B cell (primary cell): ENCODE data around the gene EIF1AD. TPM values are rescaled to one million over a fixed set of nuclear protein-coding genes. Genes with fewer than 3 reads are reported as not detected.
"Not testable (repeated sequence)": the region's sequence is repeated elsewhere in the genome, so short reads cannot be mapped to it uniquely, and the experiment has no call there.

Source experiments
- ATAC-seq: fragments of 200-7000 bp; cut with Tn5 transposase; one replicate; pipeline ENCODE4 v1.10.0; 2021; ENCODE audit warnings: low read depth, mild to moderate bottlenecking, moderate number of reproducible peaks, moderate library complexity
- CTCF ChIA-PET: fragments of 350-600 bp; sonication (Branson Sonifier 250); formaldehyde crosslinking; loops from one replicate; lab custom pipeline; 2021; ENCODE audit warnings: antibody characterized with exemption, inconsistent platforms; lab: Charles Lee
- POLR2A ChIA-PET: fragments of 350-600 bp; sonication (Branson Sonifier 250); formaldehyde crosslinking; loops from one replicate; lab custom pipeline; 2021; ENCODE audit warnings: antibody characterized with exemption; lab: Charles Lee
- DNase-seq: peaks from one replicate; pipeline ENCODE4 v3.0.0; 2013
- H2AFZ ChIP-seq: 2 replicates; pipeline ENCODE4 v1.6.1; 2012; ENCODE audit warnings: mild to moderate bottlenecking, low read depth, low read length; ENCODE audit not compliant: insufficient read depth, poor library complexity, severe bottlenecking
- H3K27ac ChIP-seq, 2 donors: 1 replicate in 1 of 2; 2 replicates in 1 of 2; pipeline ENCODE4 v1.5.1; 2012 to 2013; ENCODE audit warnings: low read length in 2 of 2, mild to moderate bottlenecking in 2 of 2, moderate library complexity in 1 of 2
- H3K27me3 ChIP-seq, 4 experiments: fragments of 200-600 bp in 1 of 4; sonication (generic) in 1 of 4; replicated peaks in 1 of 4; 1 replicate in 2 of 4; 2 replicates in 2 of 4; pipeline versions ENCODE4 v1.6.1 to v1.7.0; 2013 to 2016; ENCODE audit warnings: low read length in 3 of 4, mild to moderate bottlenecking in 2 of 4, mixed read lengths in 1 of 4, moderate library complexity in 1 of 4; ENCODE audit not compliant: insufficient read depth in 4 of 4, control insufficient read depth in 3 of 4; ENCODE audit errors: control extremely low read depth in 1 of 4
- H3K36me3 ChIP-seq, 2 experiments: replicated peaks in 1 of 2; 1 replicate in 1 of 2; 2 replicates in 1 of 2; pipeline versions ENCODE4 v1.6.1 to v1.7.1; 2013; ENCODE audit warnings: low read length in 1 of 2; ENCODE audit not compliant: insufficient read depth in 2 of 2, control insufficient read depth in 1 of 2; ENCODE audit errors: control extremely low read depth in 1 of 2, extremely low read depth in 1 of 2
- H3K4me1 ChIP-seq, 2 donors: fragments of 200-600 bp in 1 of 2; sonication (generic) in 1 of 2; 1 replicate in 1 of 2; 2 replicates in 1 of 2; pipeline versions ENCODE4 v1.5.1 to v1.6.1; 2013 to 2017; ENCODE audit warnings: low read length in 2 of 2; ENCODE audit not compliant: control insufficient read depth in 2 of 2, insufficient read depth in 2 of 2
- H3K4me2 ChIP-seq: replicated peaks from 2 replicates; pipeline ENCODE3; 2012; ENCODE audit warnings: mild to moderate bottlenecking, low read depth, low read length; ENCODE audit not compliant: poor library complexity, severe bottlenecking
- H3K4me3 ChIP-seq, 5 experiments: fragments of 200-600 bp in 1 of 5; sonication (generic) in 1 of 5; 1 replicate in 3 of 5; 2 replicates in 2 of 5; pipeline versions ENCODE4 v1.5.1 to v1.7.0; 2011 to 2016; ENCODE audit warnings: low read length in 4 of 5, mild to moderate bottlenecking in 4 of 5, low read depth in 2 of 5, control low read depth in 1 of 5, moderate library complexity in 1 of 5; ENCODE audit not compliant: insufficient read depth in 1 of 5; ENCODE audit errors: control extremely low read depth in 1 of 5, extremely low read depth in 1 of 5
- H3K79me2 ChIP-seq: fragments of 200-600 bp; sonication (generic); one replicate; pipeline ENCODE4 v1.6.0; 2016; ENCODE audit warnings: low read length; ENCODE audit not compliant: control insufficient read depth, insufficient read depth
- H3K9ac ChIP-seq: fragments of 200-600 bp; sonication (generic); 2 replicates; pipeline ENCODE4 v1.6.1; 2017; ENCODE audit warnings: mild to moderate bottlenecking, low read length, moderate library complexity
- H3K9me3 ChIP-seq, 3 donors: one replicate each; pipeline versions ENCODE4 v1.6.1 to v1.7.1; 2013; ENCODE audit warnings: low read length in 2 of 3; ENCODE audit not compliant: control insufficient read depth in 2 of 3, insufficient read depth in 1 of 3; ENCODE audit errors: control extremely low read depth in 1 of 3
- H4K20me1 ChIP-seq: 2 replicates; pipeline ENCODE4 v1.6.0; 2012; ENCODE audit warnings: mild to moderate bottlenecking, low read length; ENCODE audit not compliant: insufficient read depth, control insufficient read depth, poor library complexity, severe bottlenecking
- H3K27ac Mint-ChIP-seq: one replicate; pipeline ENCODE4 v1.8.0; 2021; ENCODE audit warnings: mixed read lengths
- H3K27me3 Mint-ChIP-seq: one replicate; pipeline ENCODE4 v1.8.0; 2021; ENCODE audit warnings: mixed read lengths
- H3K4me1 Mint-ChIP-seq: one replicate; pipeline ENCODE4 v1.8.0; 2021; ENCODE audit warnings: mixed read lengths
- H3K4me3 Mint-ChIP-seq: one replicate; pipeline ENCODE4 v1.8.0; 2021; ENCODE audit warnings: mixed read lengths
- H3K9me3 Mint-ChIP-seq: one replicate; pipeline ENCODE4 v1.8.0; 2022; ENCODE audit warnings: mixed read lengths; ENCODE audit not compliant: insufficient read depth
- EZH2 ChIP-seq: IDR thresholded peaks from 2 replicates; pipeline ENCODE4 v1.6.1; 2012; ENCODE audit warnings: borderline replicate concordance, low read depth, mild to moderate bottlenecking, moderate library complexity, low read length; ENCODE audit not compliant: insufficient read depth, poor library complexity, severe bottlenecking
- WGBS: methylation state at CpG from one replicate; pipeline ENCODE4 v1.1.5; 2013; ENCODE audit warnings: missing lambda C conversion rate; ENCODE audit not compliant: insufficient coverage; 5-methylcytosine and 5-hydroxymethylcytosine counted together
- intact Hi-C: fragments of 100-400 bp; cut with micrococcal nuclease; formaldehyde crosslinking; loops from one replicate; pipeline ENCODE4 v1.10.0; 2022
- polyA plus RNA-seq: library from polyadenylated mRNA; depleted of rRNA; stranded (reverse); fragments of >200 nt; gene quantifications from 2 replicates; pipeline ENCODE4 v1.2.3, GENCODE V29; 2012
- total RNA-seq, 2 donors: library from RNA; stranded (reverse); fragments of 120-200 nt in 1 of 2; gene quantifications; 1 replicate in 1 of 2; 2 replicates in 1 of 2; pipeline versions ENCODE4 v1.2.3 to v1.2.4, GENCODE V29; 2013 to 2022
- TF ChIP-seq, protein P1 (sequence below): fragments of 200-600 bp; IDR thresholded peaks from one replicate; pipeline ENCODE4 v1.8.0; 2022; ENCODE audit warnings: antibody characterized with exemption, mild to moderate bottlenecking

Gene EIF1AD
- total and polyA plus RNA-seq, 2 donors (not counting 1 experiment from before 2014, with no cell fraction given): 56.9 to 65.2 TPM

DNA sequence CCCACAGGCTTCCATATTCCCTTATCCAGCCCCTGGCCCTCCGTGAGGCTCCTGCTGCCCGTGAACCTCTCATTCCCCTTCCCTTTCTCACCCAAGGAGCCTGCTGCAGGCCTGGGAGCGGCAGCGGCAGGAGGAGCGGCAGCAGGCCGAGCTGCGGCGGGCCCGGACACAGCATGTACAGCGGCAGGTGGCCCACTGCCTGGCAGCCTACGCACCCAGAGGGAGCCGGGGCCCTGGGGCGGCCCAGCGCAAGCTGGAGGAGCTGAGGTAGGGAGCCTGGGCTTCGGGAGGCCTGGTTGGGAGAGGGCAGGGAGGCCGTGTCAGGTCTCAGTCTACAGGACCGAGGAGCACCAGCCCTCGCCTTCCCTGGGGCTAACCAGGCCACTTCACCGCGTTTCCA is 48.5 kb downstream of the EIF1AD start:
- 97% methylated on average over 17 of the region's 20 CpGs for WGBS
- TF ChIP-seq, protein P1, sequence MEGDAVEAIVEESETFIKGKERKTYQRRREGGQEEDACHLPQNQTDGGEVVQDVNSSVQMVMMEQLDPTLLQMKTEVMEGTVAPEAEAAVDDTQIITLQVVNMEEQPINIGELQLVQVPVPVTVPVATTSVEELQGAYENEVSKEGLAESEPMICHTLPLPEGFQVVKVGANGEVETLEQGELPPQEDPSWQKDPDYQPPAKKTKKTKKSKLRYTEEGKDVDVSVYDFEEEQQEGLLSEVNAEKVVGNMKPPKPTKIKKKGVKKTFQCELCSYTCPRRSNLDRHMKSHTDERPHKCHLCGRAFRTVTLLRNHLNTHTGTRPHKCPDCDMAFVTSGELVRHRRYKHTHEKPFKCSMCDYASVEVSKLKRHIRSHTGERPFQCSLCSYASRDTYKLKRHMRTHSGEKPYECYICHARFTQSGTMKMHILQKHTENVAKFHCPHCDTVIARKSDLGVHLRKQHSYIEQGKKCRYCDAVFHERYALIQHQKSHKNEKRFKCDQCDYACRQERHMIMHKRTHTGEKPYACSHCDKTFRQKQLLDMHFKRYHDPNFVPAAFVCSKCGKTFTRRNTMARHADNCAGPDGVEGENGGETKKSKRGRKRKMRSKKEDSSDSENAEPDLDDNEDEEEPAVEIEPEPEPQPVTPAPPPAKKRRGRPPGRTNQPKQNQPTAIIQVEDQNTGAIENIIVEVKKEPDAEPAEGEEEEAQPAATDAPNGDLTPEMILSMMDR: no peak
- TF ChIP-seq EZH2: no peak
- Histone ChIP-seq H3K4me2 (no peak overlapping the region), H3K9me3 (peaks cover 0 to 3% (median 0%) of the 10 kb centered on the region in 3 donors), H3K27me3 (no peaks in the 10 kb centered on the region), H3K4me3 (no peak overlapping the region), H3K4me1 (peaks cover 17 to 20% of the 10 kb centered on the region in 2 donors), H3K9ac (no peak overlapping the region), H3K27ac (no peak overlapping the region), H4K20me1 (no peaks in the 10 kb centered on the region), H2AFZ (no peak overlapping the region), H3K79me2 (no peaks in the 10 kb centered on the region), H3K36me3 (no peaks in the 10 kb centered on the region)
- intact Hi-C loops: no loop called here
- H3K27ac Mint-ChIP-seq: no peak overlapping the region
- H3K9me3 Mint-ChIP-seq: no peaks in the 10 kb centered on the region
- peaks cover 7% of the 10 kb centered on the region for H3K27me3 Mint-ChIP-seq
- ChIA-PET CTCF (no interaction called here), POLR2A (no interaction called here)
- peaks cover 21% of the 10 kb centered on the region for H3K4me1 Mint-ChIP-seq
- ATAC-seq (no peak), DNase-seq (no peak)
- no peak overlapping the region for H3K4me3 Mint-ChIP-seq

DNA sequence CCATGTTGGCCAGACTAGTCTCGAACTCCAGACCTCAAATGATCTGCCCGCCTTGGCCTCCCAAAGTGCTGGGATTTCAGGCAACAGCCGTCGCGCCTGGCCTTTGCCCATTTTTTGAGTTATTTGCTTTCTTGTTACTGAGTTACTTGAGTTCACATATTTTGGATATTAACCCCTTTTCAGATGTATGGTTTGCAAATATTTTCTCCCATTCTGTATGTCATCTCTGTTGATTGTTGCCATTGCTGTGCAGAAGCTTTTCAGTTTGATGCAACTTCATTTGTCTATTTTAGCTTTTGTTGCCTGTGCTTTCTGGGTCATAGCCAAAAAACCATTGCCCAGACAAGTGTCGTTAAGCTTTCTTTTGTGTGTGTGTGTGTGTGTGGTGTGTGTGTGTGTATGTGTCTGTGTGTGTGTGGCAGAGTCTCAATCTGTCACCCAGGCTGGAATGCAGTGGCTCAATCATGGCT is 49.9 kb downstream of the EIF1AD start:
- H3K27me3 ChIP-seq: peaks cover 0 to 3% (median 0%) of the 10 kb centered on the region in 4 experiments
- peaks cover 0 to under 1% (median 0%) of the 10 kb centered on the region in 3 donors for H3K9me3 ChIP-seq
- POLR2A ChIA-PET: interaction anchor here (0.7 kb wide), 1 partner anchor 132 kb away, joined by 3 read pairs; no protein-coding TSS in a partner anchor
- TF ChIP-seq, protein P1: no peak
- TF ChIP-seq EZH2: no peak
- Mint-ChIP-seq H3K4me1 (peaks cover 10% of the 10 kb centered on the region), H3K4me3 (no peak overlapping the region), H3K27me3 (peaks cover 7% of the 10 kb centered on the region), H3K27ac (no peak overlapping the region), H3K9me3 (no peaks in the 10 kb centered on the region)
- intact Hi-C loops: no loop called here
- CTCF ChIA-PET: no interaction called here
- H3K4me3 ChIP-seq: no peak overlapping the region
- ATAC-seq: no peak
- no peaks in the 10 kb centered on the region for H3K36me3 ChIP-seq
- no peaks in the 10 kb centered on the region for H3K79me2 ChIP-seq
- H2AFZ ChIP-seq: no peak overlapping the region
- H3K4me1 ChIP-seq: peaks cover 9% of the 10 kb centered on the region in 2 donors
- 87% methylated on average over 2 of the region's 6 CpGs for WGBS
- no peak overlapping the region for H3K4me2 ChIP-seq
- H3K27ac ChIP-seq: no peak overlapping the region
- no peak overlapping the region for H3K9ac ChIP-seq
- no peak for DNase-seq
- no peaks in the 10 kb centered on the region for H4K20me1 ChIP-seq

DNA sequence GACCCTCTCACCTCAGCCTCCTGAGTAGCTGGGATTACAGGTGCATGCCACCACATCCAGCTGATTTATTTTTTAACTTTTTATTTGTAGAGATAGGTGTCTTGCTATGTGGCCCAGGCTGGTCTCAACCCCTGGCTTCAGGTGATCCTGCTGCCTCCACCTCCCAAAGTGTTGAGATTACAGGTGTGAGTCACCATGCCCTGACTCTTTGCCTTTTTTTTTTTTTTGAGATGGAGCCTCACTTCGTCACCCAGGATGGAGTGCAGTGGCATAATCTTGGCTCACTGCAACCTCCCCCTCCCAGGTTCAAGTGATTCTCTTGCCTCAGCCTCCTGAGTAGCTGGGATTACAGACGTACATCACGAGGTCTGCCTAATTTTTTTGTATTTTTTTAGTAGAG is 50.3 kb downstream of the EIF1AD start:
- H3K27me3 ChIP-seq, H3K4me3 ChIP-seq, H3K9me3 ChIP-seq, H3K36me3 ChIP-seq, H3K79me2 ChIP-seq, H3K27ac Mint-ChIP-seq, intact Hi-C loops, H3K27ac ChIP-seq, ATAC-seq, H3K4me1 ChIP-seq, CTCF ChIA-PET, H3K4me1 Mint-ChIP-seq, H3K4me3 Mint-ChIP-seq, H3K27me3 Mint-ChIP-seq, H3K4me2 ChIP-seq, DNase-seq, H3K9me3 Mint-ChIP-seq, H4K20me1 ChIP-seq, H2AFZ ChIP-seq, H3K9ac ChIP-seq: not testable (repeated sequence)
- POLR2A ChIA-PET: interaction anchor here (0.7 kb wide), 1 partner anchor 131 kb away, joined by 3 read pairs; no protein-coding TSS in a partner anchor
- WGBS: 76% methylated on average over 2 of the region's 3 CpGs
